ENCODE data around the gene PTPRN2. TPM values are rescaled to one million over a fixed set of nuclear protein-coding genes. Genes with fewer than 3 reads are reported as not detected.

The PTPRN2 gene
- polyA plus RNA-seq, 3 donors = 6.8 to 7.9 (median 7.2) TPM

GRCh38 chr7:158498443-158499081 lies 89.1 kb downstream of the PTPRN2 start:
- no peak for DNase-seq (ENCODE audit: low read depth in 3 of 3, low spot score in 2 of 3)

GRCh38 chr7:158497627-158498026 lies 90.0 kb downstream of the PTPRN2 start:
- DNase-seq (ENCODE audit: low read depth in 3 of 3, low spot score in 2 of 3) = no peak

- no peak for DNase-seq (ENCODE audit: low read depth in 3 of 3, low spot score in 2 of 3)
Observed at GRCh38 chr7:158495786-158496185, 91.8 kb downstream of the PTPRN2 start.

- no peak for DNase-seq (ENCODE audit: low read depth in 3 of 3, low spot score in 2 of 3)
Observed at GRCh38 chr7:158495216-158495615, 92.4 kb downstream of the PTPRN2 start.

- no peak for DNase-seq (ENCODE audit: low read depth in 3 of 3, low spot score in 2 of 3)
Observed at GRCh38 chr7:158494643-158495042, 93.0 kb downstream of the PTPRN2 start.

GRCh38 chr7:158494162-158494586 lies 93.4 kb downstream of the PTPRN2 start:
- no peak for DNase-seq (ENCODE audit: low read depth in 3 of 3, low spot score in 2 of 3)

GRCh38 chr7:158492367-158492764 lies 95.3 kb downstream of the PTPRN2 start:
- no peak for DNase-seq (ENCODE audit: low read depth in 3 of 3, low spot score in 2 of 3)

GRCh38 chr7:158491094-158491493 lies 96.5 kb downstream of the PTPRN2 start:
- DNase-seq (ENCODE audit: low read depth in 3 of 3, low spot score in 2 of 3) = no peak

GRCh38 chr7:158490171-158490782 lies 97.3 kb downstream of the PTPRN2 start:
- DNase-seq (ENCODE audit: low read depth in 3 of 3, low spot score in 2 of 3) = no peak

- DNase-seq (ENCODE audit: low read depth in 3 of 3, low spot score in 2 of 3) = no peak
Observed at GRCh38 chr7:158489462-158490155, 98.0 kb downstream of the PTPRN2 start.

GRCh38 chr7:158488181-158488971 lies 99.2 kb downstream of the PTPRN2 start:
- DNase-seq (ENCODE audit: low read depth in 3 of 3, low spot score in 2 of 3) = no peak

- no peak for DNase-seq (ENCODE audit: low read depth in 3 of 3, low spot score in 2 of 3)
Observed at GRCh38 chr7:158487631-158488151, 99.9 kb downstream of the PTPRN2 start.

- DNase-seq (ENCODE audit: low read depth in 3 of 3, low spot score in 2 of 3) = no peak
Observed at GRCh38 chr7:158486919-158487318, 100.7 kb downstream of the PTPRN2 start.

- DNase-seq (ENCODE audit: low read depth in 3 of 3, low spot score in 2 of 3) = no peak
Observed at GRCh38 chr7:158484801-158485531, 102.7 kb downstream of the PTPRN2 start.

GRCh38 chr7:158482480-158482879 lies 105.1 kb downstream of the PTPRN2 start:
- no peak for DNase-seq (ENCODE audit: low read depth in 3 of 3, low spot score in 2 of 3)

- no peak for DNase-seq (ENCODE audit: low read depth in 3 of 3, low spot score in 2 of 3)
Observed at GRCh38 chr7:158479664-158480025, 108.0 kb downstream of the PTPRN2 start.

- no peak for DNase-seq (ENCODE audit: low read depth in 3 of 3, low spot score in 2 of 3)
Observed at GRCh38 chr7:158479021-158479663, 108.5 kb downstream of the PTPRN2 start.

- DNase-seq (ENCODE audit: low read depth in 3 of 3, low spot score in 2 of 3) = no peak
Observed at GRCh38 chr7:158477866-158478265, 109.8 kb downstream of the PTPRN2 start.

- no peak for DNase-seq (ENCODE audit: low read depth in 3 of 3, low spot score in 2 of 3)
Observed at GRCh38 chr7:158476331-158476932, 111.2 kb downstream of the PTPRN2 start.

Data from right renal cortex interstitium (tissue), 3 donors.